22Rv1 (cell line): ENCODE results near the gene ZCWPW1.
"Not testable (repeated sequence)": the region's sequence is repeated elsewhere in the genome, so short reads cannot be mapped to it uniquely, and the experiment has no call there.

Experiments used
- ZFX ChIP-seq: fragments of 450-650 bp; IDR thresholded peaks from 2 replicates; pipeline ENCODE4 v1.6.1; 2017; ENCODE audit warnings: antibody characterized with exemption, borderline replicate concordance
- TF ChIP-seq, protein P1 (sequence below): fragments of 450-650 bp; IDR thresholded peaks from 2 replicates; pipeline ENCODE4 v1.5.1; 2017; ENCODE audit warnings: mild to moderate bottlenecking

DNA sequence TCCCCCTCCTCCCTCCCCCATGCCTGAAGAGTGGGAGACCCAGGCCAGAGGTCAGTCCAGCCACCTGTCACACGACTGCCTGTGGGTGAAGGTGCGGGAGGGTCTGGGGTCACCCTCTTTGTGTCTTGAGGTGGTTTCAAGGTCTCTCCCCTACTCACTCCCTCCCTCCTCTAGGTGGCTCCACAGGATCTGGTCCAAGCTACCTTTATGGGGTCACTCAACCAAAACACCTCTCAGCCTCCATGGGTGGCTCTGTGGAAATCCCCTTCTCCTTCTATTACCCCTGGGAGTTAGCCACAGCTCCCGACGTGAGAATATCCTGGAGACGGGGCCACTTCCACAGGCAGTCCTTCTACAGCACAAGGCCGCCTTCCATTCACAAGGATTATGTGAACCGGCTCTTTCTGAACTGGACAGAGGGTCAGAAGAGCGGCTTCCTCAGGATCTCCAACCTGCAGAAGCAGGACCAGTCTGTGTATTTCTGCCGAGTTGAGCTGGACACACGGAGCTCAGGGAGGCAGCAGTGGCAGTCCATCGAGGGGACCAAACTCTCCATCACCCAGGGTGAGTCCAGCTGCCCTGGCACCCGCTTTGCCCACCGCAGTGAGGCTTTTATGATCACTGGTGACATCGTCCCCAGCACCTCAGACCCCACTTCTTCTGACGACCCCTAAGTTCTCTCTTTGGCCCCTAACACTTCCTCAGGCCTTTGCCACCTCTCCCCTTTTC is 54.5 kb downstream of the ZCWPW1 start:
- TF ChIP-seq, protein P1, sequence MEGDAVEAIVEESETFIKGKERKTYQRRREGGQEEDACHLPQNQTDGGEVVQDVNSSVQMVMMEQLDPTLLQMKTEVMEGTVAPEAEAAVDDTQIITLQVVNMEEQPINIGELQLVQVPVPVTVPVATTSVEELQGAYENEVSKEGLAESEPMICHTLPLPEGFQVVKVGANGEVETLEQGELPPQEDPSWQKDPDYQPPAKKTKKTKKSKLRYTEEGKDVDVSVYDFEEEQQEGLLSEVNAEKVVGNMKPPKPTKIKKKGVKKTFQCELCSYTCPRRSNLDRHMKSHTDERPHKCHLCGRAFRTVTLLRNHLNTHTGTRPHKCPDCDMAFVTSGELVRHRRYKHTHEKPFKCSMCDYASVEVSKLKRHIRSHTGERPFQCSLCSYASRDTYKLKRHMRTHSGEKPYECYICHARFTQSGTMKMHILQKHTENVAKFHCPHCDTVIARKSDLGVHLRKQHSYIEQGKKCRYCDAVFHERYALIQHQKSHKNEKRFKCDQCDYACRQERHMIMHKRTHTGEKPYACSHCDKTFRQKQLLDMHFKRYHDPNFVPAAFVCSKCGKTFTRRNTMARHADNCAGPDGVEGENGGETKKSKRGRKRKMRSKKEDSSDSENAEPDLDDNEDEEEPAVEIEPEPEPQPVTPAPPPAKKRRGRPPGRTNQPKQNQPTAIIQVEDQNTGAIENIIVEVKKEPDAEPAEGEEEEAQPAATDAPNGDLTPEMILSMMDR = peak; percentile 23; the same call in 1 of the 2 replicates
- not testable (repeated sequence) for TF ChIP-seq ZFX
